ENCODE measurements around the gene GPR162. TPM values are rescaled to one million over a fixed set of nuclear protein-coding genes. Genes with fewer than 3 reads are reported as not detected.

Gene GPR162
- total RNA-seq, 1 experiment from 2014 or later = not detected

DNA sequence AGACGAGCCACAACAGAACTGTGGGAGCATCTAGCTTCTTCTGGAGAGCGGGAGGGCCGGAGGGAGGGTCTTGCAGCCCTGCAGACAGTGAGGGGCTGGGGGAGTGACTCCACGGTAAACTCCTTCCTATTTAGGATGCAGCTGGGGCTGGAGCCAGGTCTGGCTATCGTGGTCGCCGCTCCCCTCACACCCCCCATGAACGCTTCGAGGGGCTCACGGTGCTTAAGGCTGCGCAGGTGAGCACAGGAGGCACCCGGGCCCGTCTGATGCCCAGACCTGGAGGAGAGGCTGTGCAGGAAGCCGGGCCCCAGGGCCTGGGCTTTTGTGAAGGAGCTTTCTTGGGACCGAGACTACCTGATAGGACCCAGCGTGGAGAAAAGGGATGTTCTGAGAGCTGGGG, 15.2 kb downstream of the GPR162 start:
- H3K4me1 Mint-ChIP-seq (ENCODE audit: insufficient read depth, unreplicated experiment) = no peaks in the 10 kb centered on the region
- no peaks in the 10 kb centered on the region for H3K9me3 Mint-ChIP-seq (ENCODE audit: unreplicated experiment)
- ChIA-PET POLR2A (no interaction called here), CTCF (interaction anchor here (0.6 to 8.7 kb wide), 10 partner anchors 11 to 140 kb away, joined by 3 to 74 read pairs (median 6); partner anchors contain the start of genes CDCA3, MLF2 and USP5)
- H3K4me3 Mint-ChIP-seq (ENCODE audit: unreplicated experiment) = no peak overlapping the region
- intact Hi-C loops (cut with micrococcal nuclease) = no loop called here
- peaks cover 2% of the 10 kb centered on the region for H3K27me3 Mint-ChIP-seq (ENCODE audit: insufficient read depth, unreplicated experiment)
- TF ChIP-seq, protein P1, sequence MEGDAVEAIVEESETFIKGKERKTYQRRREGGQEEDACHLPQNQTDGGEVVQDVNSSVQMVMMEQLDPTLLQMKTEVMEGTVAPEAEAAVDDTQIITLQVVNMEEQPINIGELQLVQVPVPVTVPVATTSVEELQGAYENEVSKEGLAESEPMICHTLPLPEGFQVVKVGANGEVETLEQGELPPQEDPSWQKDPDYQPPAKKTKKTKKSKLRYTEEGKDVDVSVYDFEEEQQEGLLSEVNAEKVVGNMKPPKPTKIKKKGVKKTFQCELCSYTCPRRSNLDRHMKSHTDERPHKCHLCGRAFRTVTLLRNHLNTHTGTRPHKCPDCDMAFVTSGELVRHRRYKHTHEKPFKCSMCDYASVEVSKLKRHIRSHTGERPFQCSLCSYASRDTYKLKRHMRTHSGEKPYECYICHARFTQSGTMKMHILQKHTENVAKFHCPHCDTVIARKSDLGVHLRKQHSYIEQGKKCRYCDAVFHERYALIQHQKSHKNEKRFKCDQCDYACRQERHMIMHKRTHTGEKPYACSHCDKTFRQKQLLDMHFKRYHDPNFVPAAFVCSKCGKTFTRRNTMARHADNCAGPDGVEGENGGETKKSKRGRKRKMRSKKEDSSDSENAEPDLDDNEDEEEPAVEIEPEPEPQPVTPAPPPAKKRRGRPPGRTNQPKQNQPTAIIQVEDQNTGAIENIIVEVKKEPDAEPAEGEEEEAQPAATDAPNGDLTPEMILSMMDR (IDR thresholded peaks at IDR 0.05; ENCODE audit: unreplicated experiment) = no peak
- DNase-seq (ENCODE audit: unreplicated experiment) = no peak
- BruUV-seq (replicated peaks) = no TSS peak
- no peaks in the 10 kb centered on the region for H3K36me3 Mint-ChIP-seq (ENCODE audit: insufficient read depth, unreplicated experiment)
- H3K27ac Mint-ChIP-seq (ENCODE audit: low read depth, unreplicated experiment) = no peak overlapping the region

DNA sequence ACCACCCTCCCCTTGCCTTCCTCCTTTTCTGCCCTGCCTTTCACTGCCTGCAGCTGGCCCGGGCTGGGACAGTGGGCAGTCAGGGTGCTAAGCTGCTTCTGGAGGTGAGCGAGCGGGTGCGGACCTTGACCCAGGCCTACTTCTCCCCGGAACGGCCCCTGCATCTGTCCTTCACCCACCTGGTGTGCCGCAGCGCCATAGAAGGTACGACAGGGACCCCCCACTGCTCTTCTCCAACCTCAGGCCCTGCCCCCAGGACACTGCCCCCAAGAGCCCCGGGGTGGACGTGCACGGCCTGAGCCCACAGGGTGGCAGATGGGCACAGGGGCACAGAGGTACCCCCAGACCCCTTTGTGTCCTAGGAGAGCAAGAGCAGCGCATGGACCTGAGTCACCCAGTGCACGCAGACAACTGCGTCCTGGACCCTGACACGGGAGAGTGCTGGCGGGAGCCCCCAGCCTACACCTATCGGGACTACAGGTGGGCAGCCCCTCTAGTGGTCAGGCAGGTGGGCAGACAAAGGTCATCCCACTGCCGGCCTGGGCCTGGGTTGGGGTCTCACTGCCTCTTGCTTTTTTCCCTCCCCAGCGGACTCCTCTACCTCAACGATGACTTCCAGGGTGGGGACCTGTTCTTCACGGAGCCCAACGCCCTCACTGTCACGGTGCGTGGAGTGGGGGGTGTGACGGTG, 15.9 kb downstream of the GPR162 start:
- ChIA-PET POLR2A (no interaction called here), CTCF (interaction anchor here (0.5 to 3.5 kb wide), 9 partner anchors 12 to 611 kb away, joined by 3 to 22 read pairs (median 3); partner anchors contain the start of genes CDCA3 and USP5)
- H3K27ac Mint-ChIP-seq (ENCODE audit: low read depth, unreplicated experiment) = no peak overlapping the region
- H3K4me3 Mint-ChIP-seq (ENCODE audit: unreplicated experiment) = no peak overlapping the region
- no TSS peak for BruUV-seq (replicated peaks)
- intact Hi-C loops (cut with micrococcal nuclease) = no loop called here
- DNase-seq (ENCODE audit: unreplicated experiment) = no peak
- H3K36me3 Mint-ChIP-seq (ENCODE audit: insufficient read depth, unreplicated experiment) = no peaks in the 10 kb centered on the region
- H3K4me1 Mint-ChIP-seq (ENCODE audit: insufficient read depth, unreplicated experiment) = no peaks in the 10 kb centered on the region
- H3K27me3 Mint-ChIP-seq (ENCODE audit: insufficient read depth, unreplicated experiment) = no peaks in the 10 kb centered on the region
- TF ChIP-seq, protein P1 (IDR thresholded peaks at IDR 0.05; ENCODE audit: unreplicated experiment) = no peak
- H3K9me3 Mint-ChIP-seq (ENCODE audit: unreplicated experiment) = no peaks in the 10 kb centered on the region

DNA sequence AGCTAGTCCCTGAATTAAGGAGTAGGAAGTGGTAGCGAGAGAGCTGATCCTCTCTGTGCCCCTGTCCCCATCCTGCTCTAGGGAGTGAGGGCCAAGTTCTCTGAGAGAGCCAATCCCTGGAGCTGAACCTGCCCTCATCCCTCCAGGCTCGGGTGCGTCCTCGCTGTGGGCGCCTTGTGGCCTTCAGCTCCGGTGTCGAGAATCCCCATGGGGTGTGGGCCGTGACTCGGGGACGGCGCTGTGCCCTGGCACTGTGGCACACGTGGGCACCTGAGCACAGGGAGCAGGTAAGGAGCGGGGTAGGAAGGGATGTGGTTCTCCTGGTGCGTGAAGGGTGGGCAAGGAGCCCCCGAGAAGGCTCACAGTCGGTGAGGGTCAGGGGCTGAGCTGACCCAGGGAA, 17.2 kb downstream of the GPR162 start:
- DNase-seq (ENCODE audit: unreplicated experiment) = no peak
- CTCF ChIA-PET = interaction anchor here (0.6 to 3.1 kb wide), 6 partner anchors 10 to 348 kb away, joined by 3 to 18 read pairs (median 5); partner anchors contain the start of genes CDCA3, MLF2 and TPI1
- H3K36me3 Mint-ChIP-seq (ENCODE audit: insufficient read depth, unreplicated experiment) = no peaks in the 10 kb centered on the region
- no TSS peak for BruUV-seq (replicated peaks)
- POLR2A ChIA-PET = interaction anchor here (1.1 kb wide), 1 partner anchor 12 kb away, joined by 3 read pairs; the partner anchor contains the start of gene CDCA3
- TF ChIP-seq, protein P1 (IDR thresholded peaks at IDR 0.05; ENCODE audit: unreplicated experiment) = no peak
- H3K27me3 Mint-ChIP-seq (ENCODE audit: insufficient read depth, unreplicated experiment) = no peaks in the 10 kb centered on the region
- H3K4me3 Mint-ChIP-seq (ENCODE audit: unreplicated experiment) = no peak overlapping the region
- intact Hi-C loops (cut with micrococcal nuclease) = no loop called here
- no peak overlapping the region for H3K27ac Mint-ChIP-seq (ENCODE audit: low read depth, unreplicated experiment)
- no peaks in the 10 kb centered on the region for H3K9me3 Mint-ChIP-seq (ENCODE audit: unreplicated experiment)
- H3K4me1 Mint-ChIP-seq (ENCODE audit: insufficient read depth, unreplicated experiment) = no peaks in the 10 kb centered on the region

DNA sequence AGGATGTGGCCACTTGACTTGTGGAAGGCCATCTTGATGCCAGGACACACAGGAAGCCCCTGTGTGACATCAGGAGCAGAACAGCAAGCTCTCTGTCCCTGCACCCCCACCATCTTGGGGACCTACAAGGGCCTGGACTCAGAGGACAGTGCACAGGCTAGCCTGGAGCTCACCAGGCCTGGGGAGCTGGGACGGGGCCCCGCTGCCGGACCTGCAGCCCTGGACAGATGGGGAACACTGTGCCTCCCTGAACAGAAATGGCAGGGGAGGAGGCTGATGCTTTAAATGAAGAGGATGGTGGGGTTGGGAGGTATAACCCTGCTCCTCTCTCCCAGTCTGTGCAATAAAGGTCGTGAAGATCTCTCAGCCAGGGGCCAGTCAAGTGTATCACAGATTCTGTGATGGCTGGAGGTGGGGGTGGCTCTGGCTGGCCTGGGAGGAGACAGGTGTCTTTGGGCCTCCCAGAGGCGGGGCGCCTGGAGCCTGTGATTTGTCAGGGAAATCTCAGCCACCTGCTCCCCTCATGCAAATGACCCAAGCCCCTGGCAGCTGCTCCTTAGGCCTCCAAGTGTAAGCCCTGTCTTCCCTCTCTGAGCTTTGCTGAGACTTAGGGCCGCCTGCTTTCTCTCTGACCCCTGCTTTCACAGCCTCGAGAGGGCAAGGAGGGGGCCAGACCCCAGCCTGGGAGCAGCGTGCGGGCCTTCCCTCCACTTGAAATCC, 18.0 kb downstream of the GPR162 start:
- intact Hi-C loops (cut with micrococcal nuclease) = no loop called here
- ChIA-PET POLR2A (interaction anchor here (1.6 kb wide), 1 partner anchor 13 kb away, joined by 6 read pairs; the partner anchor contains the start of gene USP5), CTCF (interaction anchor here (0.5 to 3.1 kb wide), 7 partner anchors 9 to 180 kb away, joined by 3 to 18 read pairs (median 5); partner anchors contain the start of genes MLF2 and TPI1)
- Mint-ChIP-seq H3K27ac (ENCODE audit: low read depth, unreplicated experiment) (no peak overlapping the region), H3K9me3 (ENCODE audit: unreplicated experiment) (no peaks in the 10 kb centered on the region), H3K4me3 (ENCODE audit: unreplicated experiment) (no peak overlapping the region), H3K36me3 (ENCODE audit: insufficient read depth, unreplicated experiment) (no peaks in the 10 kb centered on the region), H3K4me1 (ENCODE audit: insufficient read depth, unreplicated experiment) (no peaks in the 10 kb centered on the region), H3K27me3 (ENCODE audit: insufficient read depth, unreplicated experiment) (no peaks in the 10 kb centered on the region)
- BruUV-seq (replicated peaks) = no TSS peak
- TF ChIP-seq, protein P1 (IDR thresholded peaks at IDR 0.05; ENCODE audit: unreplicated experiment) = no peak
- DNase-seq (ENCODE audit: unreplicated experiment) = no peak
